IMR-90 (cell line): ENCODE measurements around the gene PRCP. TPM values are rescaled to one million over a fixed set of nuclear protein-coding genes. Genes with fewer than 3 reads are reported as not detected.
A peak's percentile ranks its signal among the peaks of the same experiment; 100 is the strongest.

Source experiments
- ATAC-seq: fragments of 200-7000 bp; cut with Tn5 transposase; 2 replicates; pipeline ENCODE4 v1.9.1; 2020; ENCODE audit warnings: low read depth, mild to moderate bottlenecking, moderate library complexity
- BruUV-seq: library from RNA; stranded (reverse); fragments of 400-500 nt; replicated peaks from 2 replicates; lab custom pipeline; 2021; lab: Mats Ljungman, UMichigan
- CTCF ChIA-PET: fragments of 300-600 bp; formaldehyde crosslinking; extraction: SDS; loops from one replicate; lab custom pipeline; 2021; ENCODE audit warnings: antibody characterized with exemption; lab: Yijun Ruan, JAX
- POLR2A ChIA-PET: fragments of 300-600 bp; sonication (Branson Sonifier 250); formaldehyde crosslinking; loops from one replicate; lab custom pipeline; 2022; ENCODE audit warnings: antibody characterized with exemption; ENCODE audit not compliant: unreplicated experiment; lab: Charles Lee
- DNase-seq: peaks from one replicate; pipeline ENCODE4 v3.0.0; 2013
- H2AFZ ChIP-seq: replicated peaks from 2 replicates; pipeline ENCODE3; 2013; ENCODE audit warnings: low read length, mild to moderate bottlenecking; ENCODE audit not compliant: poor library complexity
- H2AK5ac ChIP-seq: 2 replicates; pipeline ENCODE4 v1.6.1; 2013; ENCODE audit warnings: low read depth, low read length, inconsistent platforms
- H2AK9ac ChIP-seq: replicated peaks from 2 replicates; pipeline ENCODE3; 2013; ENCODE audit warnings: mild to moderate bottlenecking, low read depth, low read length, moderate library complexity; ENCODE audit not compliant: poor library complexity
- H2BK120ac ChIP-seq: 2 replicates; pipeline ENCODE4 v1.6.1; 2013; ENCODE audit warnings: low read depth, low read length, inconsistent platforms
- H2BK15ac ChIP-seq: 3 replicates; pipeline ENCODE4 v1.6.1; 2013; ENCODE audit warnings: low read depth, low read length, inconsistent platforms
- H2BK20ac ChIP-seq: 2 replicates; pipeline ENCODE4 v1.6.1; 2013; ENCODE audit warnings: low read depth, mild to moderate bottlenecking, inconsistent platforms, low read length, moderate library complexity
- H2BK5ac ChIP-seq: 2 replicates; pipeline ENCODE4 v1.6.1; 2013; ENCODE audit warnings: mild to moderate bottlenecking, low read depth, low read length, inconsistent platforms; ENCODE audit not compliant: poor library complexity, severe bottlenecking
- H3K14ac ChIP-seq: replicated peaks from 2 replicates; pipeline ENCODE4 v1.6.1; 2013; ENCODE audit warnings: low read depth, low read length, inconsistent platforms
- H3K18ac ChIP-seq: 2 replicates; pipeline ENCODE4 v1.6.1; 2013; ENCODE audit warnings: low read depth, low read length, control low read depth
- H3K23ac ChIP-seq: 2 replicates; pipeline ENCODE4 v1.6.1; 2013; ENCODE audit warnings: low read depth, low read length, inconsistent platforms
- H3K27ac ChIP-seq: 2 replicates; pipeline ENCODE4 v1.5.1; 2013; ENCODE audit warnings: mild to moderate bottlenecking, control low read depth, low read length; ENCODE audit not compliant: insufficient read depth
- H3K27me3 ChIP-seq: 2 replicates; pipeline ENCODE4 v1.6.1; 2013; ENCODE audit warnings: low read length; ENCODE audit not compliant: control insufficient read depth, insufficient read depth
- H3K36me3 ChIP-seq: 2 replicates; pipeline ENCODE4 v1.6.1; 2013; ENCODE audit warnings: low read length, mixed read lengths; ENCODE audit not compliant: control insufficient read depth, insufficient read depth
- H3K4ac ChIP-seq: 2 replicates; pipeline ENCODE4 v1.6.1; 2013; ENCODE audit warnings: low read depth, low read length, inconsistent platforms
- H3K4me1 ChIP-seq: 2 replicates; pipeline ENCODE4 v1.6.1; 2013; ENCODE audit warnings: low read length, mixed read lengths; ENCODE audit not compliant: control insufficient read depth, insufficient read depth
- H3K4me2 ChIP-seq: 2 replicates; pipeline ENCODE4 v1.6.1; 2013; ENCODE audit warnings: low read depth, mild to moderate bottlenecking, control low read depth, low read length, moderate library complexity
- H3K4me3 ChIP-seq: 2 replicates; pipeline ENCODE4 v1.5.1; 2013; ENCODE audit warnings: low read depth, mild to moderate bottlenecking, control low read depth, low read length, moderate library complexity; ENCODE audit not compliant: insufficient read depth
- H3K56ac ChIP-seq: 2 replicates; pipeline ENCODE4 v1.6.1; 2013; ENCODE audit warnings: low read length, inconsistent platforms; ENCODE audit not compliant: insufficient read depth; ENCODE audit errors: extremely low read depth
- H3K79me1 ChIP-seq, 2 experiments: 2 replicates each; pipeline ENCODE4 v1.6.1; 2013; ENCODE audit warnings: low read length in 2 of 2, inconsistent platforms in 1 of 2, low read depth in 1 of 2
- H3K9ac ChIP-seq: 2 replicates; pipeline ENCODE4 v1.6.1; 2013; ENCODE audit warnings: low read depth, low read length, control low read depth
- H3K9me1 ChIP-seq: 2 replicates; pipeline ENCODE4 v1.6.1; 2013; ENCODE audit warnings: low read length, inconsistent platforms; ENCODE audit not compliant: insufficient read depth
- H3K9me3 ChIP-seq: 2 replicates; pipeline ENCODE4 v1.6.1; 2013; ENCODE audit warnings: low read length; ENCODE audit not compliant: control insufficient read depth, insufficient read depth
- H4K20me1 ChIP-seq: 2 replicates; pipeline ENCODE4 v1.6.1; 2013; ENCODE audit warnings: low read length, inconsistent platforms; ENCODE audit not compliant: insufficient read depth
- H4K5ac ChIP-seq: 2 replicates; pipeline ENCODE4 v1.6.1; 2013; ENCODE audit warnings: mild to moderate bottlenecking, low read depth, low read length, control low read depth
- H4K8ac ChIP-seq, 2 experiments: 2 replicates each; pipeline ENCODE4 v1.6.1; 2013; ENCODE audit warnings: low read depth in 2 of 2, low read length in 2 of 2, control low read depth in 1 of 2, inconsistent platforms in 1 of 2
- H4K91ac ChIP-seq: 2 replicates; pipeline ENCODE4 v1.6.1; 2013; ENCODE audit warnings: low read depth, low read length, inconsistent platforms; ENCODE audit not compliant: insufficient read depth
- BHLHE40 ChIP-seq: fragments of 150-350 bp; IDR thresholded peaks from 2 replicates; pipeline ENCODE4 v1.6.1; 2016; ENCODE audit warnings: mild to moderate bottlenecking, low read depth, low read length
- CEBPB ChIP-seq: IDR thresholded peaks from 2 replicates; pipeline ENCODE4 v1.6.1; 2012; ENCODE audit warnings: low read depth, low read length, improper control_type of control experiment
- CHD1 ChIP-seq: IDR thresholded peaks from 2 replicates; pipeline ENCODE4 v1.6.1; 2012; ENCODE audit warnings: low read depth, low read length, improper control_type of control experiment
- CTCF ChIP-seq: conservative IDR thresholded peaks from 2 replicates; pipeline ENCODE4 v1.5.1; 2012; ENCODE audit warnings: mild to moderate bottlenecking, low read depth, low read length, improper control_type of control experiment
- ELK1 ChIP-seq: fragments of 150-350 bp; IDR thresholded peaks from 2 replicates; pipeline ENCODE4 v1.6.1; 2016; ENCODE audit warnings: low read depth, mild to moderate bottlenecking, low read length, moderate library complexity, borderline replicate concordance
- FOS ChIP-seq: fragments of 150-350 bp; IDR thresholded peaks from 2 replicates; pipeline ENCODE4 v1.6.1; 2016; ENCODE audit warnings: low read depth, low read length
- MAFK ChIP-seq: IDR thresholded peaks from 2 replicates; pipeline ENCODE4 v1.6.1; 2012; ENCODE audit warnings: low read depth, low read length, improper control_type of control experiment
- MAZ ChIP-seq: IDR thresholded peaks from 2 replicates; pipeline ENCODE4 v1.6.1; 2012; ENCODE audit warnings: low read depth, mild to moderate bottlenecking, low read length, improper control_type of control experiment, moderate library complexity, borderline replicate concordance
- MXI1 ChIP-seq: IDR thresholded peaks from 2 replicates; pipeline ENCODE4 v1.6.1; 2012; ENCODE audit warnings: low read depth, mild to moderate bottlenecking, low read length, moderate library complexity, borderline replicate concordance
- NFE2L2 ChIP-seq: fragments of 150-350 bp; IDR thresholded peaks from 2 replicates; pipeline ENCODE4 v1.6.1; 2016; ENCODE audit warnings: low read depth, mild to moderate bottlenecking, low read length
- POLR2A ChIP-seq: IDR thresholded peaks from 2 replicates; pipeline ENCODE4 v1.6.1; 2012; ENCODE audit warnings: mild to moderate bottlenecking, low read depth, low read length
- RAD21 ChIP-seq: IDR thresholded peaks from 2 replicates; pipeline ENCODE4 v1.6.1; 2012; ENCODE audit warnings: low read length, improper control_type of control experiment
- RCOR1 ChIP-seq: IDR thresholded peaks from 2 replicates; pipeline ENCODE4 v1.6.1; 2012; ENCODE audit warnings: mild to moderate bottlenecking, low read length, improper control_type of control experiment; ENCODE audit not compliant: insufficient replicate concordance
- RFX5 ChIP-seq: IDR thresholded peaks from 2 replicates; pipeline ENCODE4 v1.8.0; 2012; ENCODE audit warnings: low read depth, mild to moderate bottlenecking, low read length, moderate library complexity
- SMC3 ChIP-seq: fragments of 150-350 bp; IDR thresholded peaks from 2 replicates; pipeline ENCODE4 v1.6.1; 2016; ENCODE audit warnings: low read depth, mild to moderate bottlenecking, antibody characterized with exemption, low read length, moderate library complexity
- USF2 ChIP-seq: fragments of 150-350 bp; IDR thresholded peaks from 2 replicates; pipeline ENCODE4 v1.6.1; 2017; ENCODE audit warnings: mild to moderate bottlenecking, antibody characterized with exemption, low read length, low read depth
- dilution Hi-C: fragments of 300-500 bp; cut with HindIII; formaldehyde crosslinking; loops from one replicate; pipeline ENCODE4 v1.14.3; 2018; ENCODE audit warnings: low sequenced_read_pairs; ENCODE audit not compliant: unreplicated experiment
- in situ Hi-C: fragments of 300-500 bp; cut with MboI; formaldehyde crosslinking; loops from 3 replicates; pipeline ENCODE4 v1.14.3; 2019; ENCODE audit warnings: low sequenced_read_pairs, inconsistent platforms, mixed read lengths
- intact Hi-C: fragments of 100-400 bp; cut with micrococcal nuclease; formaldehyde crosslinking; loops from 2 replicates; pipeline ENCODE4 v1.10.0; 2022
- polyA plus RNA-seq, 3 experiments: library from polyadenylated mRNA; depleted of rRNA; stranded (reverse); fragments of >200 nt; gene quantifications; 2 replicates each; pipeline ENCODE4 v1.2.3, GENCODE V29; 2012; ENCODE audit warnings: low replicate concordance in 1 of 3
- total RNA-seq: library from RNA; depleted of rRNA; stranded (reverse); fragments of >200 nt; gene quantifications from 2 replicates; pipeline ENCODE4 v1.2.3, GENCODE V29; 2012

Gene PRCP
- total and polyA plus RNA-seq, 2 of the 4 experiments (the other 2 are of a cell fraction), result 31.7 to 64.9 TPM

- no peaks in the 10 kb centered on the region for H3K9me1 ChIP-seq
- H3K27me3 ChIP-seq, result no peaks in the 10 kb centered on the region
- peak overlapping the region; percentile 63; the same call in 1 of the 2 replicates for H4K5ac ChIP-seq
- peaks cover 8 to 18% of the 10 kb centered on the region in 2 experiments; a peak in 3 of 4 replicates for H3K79me1 ChIP-seq
- H4K20me1 ChIP-seq, result no peaks in the 10 kb centered on the region
- no peak overlapping the region for H2AK9ac ChIP-seq
- no peak overlapping the region for H2BK15ac ChIP-seq
- H3K4ac ChIP-seq, result no peak overlapping the region
- ChIA-PET CTCF (no interaction called here), POLR2A (no interaction called here)
- in situ Hi-C loops (loop anchor here (5.0 to 25.0 kb wide), 4 partner anchors 166 to 904 kb away; partner anchors contain the start of gene RAB30), intact Hi-C loops (loop anchor here (5.0 kb wide), 1 partner anchor 909 kb away; no protein-coding TSS in a partner anchor), dilution Hi-C loops (no loop called here)
- no peak overlapping the region for H3K4me3 ChIP-seq
- H3K36me3 ChIP-seq, result no peaks in the 10 kb centered on the region
- no peaks in the 10 kb centered on the region for H3K4me1 ChIP-seq
- H4K8ac ChIP-seq, result peak overlapping the region in 1 of 2 experiments; percentile 33; a peak in 1 of 4 replicates
- no peak overlapping the region for H3K4me2 ChIP-seq
- TF ChIP-seq ELK1, result no peak
- no peak for TF ChIP-seq CEBPB
- no peak for TF ChIP-seq BHLHE40
- no peak for TF ChIP-seq FOS
- TF ChIP-seq CTCF, result no peak
- TF ChIP-seq POLR2A, result no peak
- no peak for TF ChIP-seq MXI1
- TF ChIP-seq USF2, result no peak
- no peak for TF ChIP-seq RCOR1
- no peak for TF ChIP-seq RAD21
- TF ChIP-seq MAZ, result no peak
- TF ChIP-seq MAFK, result no peak
- no peak for TF ChIP-seq SMC3
- no peak for TF ChIP-seq RFX5
- TF ChIP-seq NFE2L2, result no peak
- TF ChIP-seq CHD1, result no peak
- no peak overlapping the region for H2BK5ac ChIP-seq
- ATAC-seq (no peak), DNase-seq (no peak)
- no peak overlapping the region for H2BK20ac ChIP-seq
- no peak overlapping the region for H2AK5ac ChIP-seq
- H3K18ac ChIP-seq, result no peak overlapping the region
- no peak overlapping the region for H3K14ac ChIP-seq
- no peaks in the 10 kb centered on the region; the same call in 1 of the 2 replicates for H3K9me3 ChIP-seq
- no peak overlapping the region for H3K9ac ChIP-seq
- H2BK120ac ChIP-seq, result no peak overlapping the region
- no peak overlapping the region for H3K23ac ChIP-seq
- H3K56ac ChIP-seq, result no peak overlapping the region
- no peak overlapping the region for H4K91ac ChIP-seq
- no TSS peak for BruUV-seq
- H2AFZ ChIP-seq, result no peak overlapping the region
- H3K27ac ChIP-seq, result no peak overlapping the region
Measured at GRCh38 chr11:82908311-82908710, 8.1 kb upstream of the PRCP start.
